H1 (cell line): Measurements from ENCODE around the gene DUSP11. TPM values are rescaled to one million over a fixed set of nuclear protein-coding genes. Genes with fewer than 3 reads are reported as not detected.

Experiments
- TBP ChIP-seq: IDR thresholded peaks from 2 replicates; pipeline ENCODE4 v1.6.1; 2011; ENCODE audit warnings: low read depth, low read length, improper control_type of control experiment
- polyA plus RNA-seq, 7 experiments: library from polyadenylated mRNA; depleted of rRNA in 3 of 7; stranded (reverse) in 5 of 7; unstranded in 2 of 7; fragments of >200 nt in 5 of 7; fragments of 200-250 nt in 2 of 7; gene quantifications; 1 replicate in 5 of 7; 2 replicates in 1 of 7; 4 replicates in 1 of 7; pipeline versions ENCODE4 v1.2.1 to v1.2.3, GENCODE V29; 2011 to 2013; ENCODE audit warnings: missing spikeins in 2 of 7, mixed read lengths in 2 of 7
- total RNA-seq: library from RNA; stranded (reverse); fragmentation: NEBNext Ultra II Directional; extraction: Animal tissue kit (Norgen Biotek cat#: 25700); gene quantifications from 2 replicates; pipeline ENCODE4 v1.2.1, GENCODE V29; 2021

DUSP11 gene
- total and polyA plus RNA-seq, 2 of the 8 experiments (the other 6 are each of a cell fraction or from before 2014, with no cell fraction given), result 12.2 to 19.1 TPM

GRCh38 chr2:73739101-73739500 is 40.8 kb downstream of the DUSP11 start (continued):
- TF ChIP-seq TBP, result no peak
- TF ChIP-seq, all 59 proteins: peak for 0
